H1 (cell line): Measurements from ENCODE around the gene SUCLG2. TPM values are rescaled to one million over a fixed set of nuclear protein-coding genes. Genes with fewer than 3 reads are reported as not detected.

Source experiments
- BRCA1 ChIP-seq: IDR thresholded peaks from 2 replicates; pipeline ENCODE4 v1.6.1; 2012; ENCODE audit warnings: low read depth, low read length, improper control_type of control experiment
- CREB1 ChIP-seq: IDR thresholded peaks from 2 replicates; pipeline ENCODE4 v1.6.1; 2012; ENCODE audit warnings: inconsistent platforms
- EZH2 ChIP-seq: fragments of 200-600 bp; sonication (generic); IDR thresholded peaks from 2 replicates; pipeline ENCODE4 v1.7.1; 2012; ENCODE audit warnings: low read depth, mild to moderate bottlenecking, moderate library complexity, low read length, inconsistent platforms; ENCODE audit not compliant: severe bottlenecking
- GABPA ChIP-seq: IDR thresholded peaks from 2 replicates; pipeline ENCODE4 v1.6.1; 2011; ENCODE audit warnings: mild to moderate bottlenecking, low read length, moderate library complexity, borderline replicate concordance; ENCODE audit not compliant: insufficient read depth
- JUND ChIP-seq: IDR thresholded peaks from 2 replicates; pipeline ENCODE4 v1.6.1; 2011; ENCODE audit warnings: mild to moderate bottlenecking, improper control_type of control experiment, low read length
- KDM5A ChIP-seq: fragments of 200-600 bp; IDR thresholded peaks from 2 replicates; pipeline ENCODE4 v1.7.1; 2012; ENCODE audit warnings: mild to moderate bottlenecking, low read length, inconsistent platforms, mixed read lengths
- NANOG ChIP-seq: IDR thresholded peaks from 2 replicates; pipeline ENCODE4 v1.6.1; 2011; ENCODE audit warnings: low read length, low read depth, mild to moderate bottlenecking, inconsistent platforms; ENCODE audit not compliant: insufficient read depth, poor library complexity, severe bottlenecking
- SP2 ChIP-seq: IDR thresholded peaks from 2 replicates; pipeline ENCODE4 v1.6.1; 2012; ENCODE audit warnings: mild to moderate bottlenecking, low read length, inconsistent platforms
- SP4 ChIP-seq: IDR thresholded peaks from 2 replicates; pipeline ENCODE4 v1.6.1; 2012; ENCODE audit warnings: low read length, inconsistent platforms
- YY1 ChIP-seq: IDR thresholded peaks from 2 replicates; pipeline ENCODE4 v1.6.1; 2011; ENCODE audit warnings: low read depth, mild to moderate bottlenecking, low read length
- polyA plus RNA-seq, 7 experiments: library from polyadenylated mRNA; depleted of rRNA in 3 of 7; stranded (reverse) in 5 of 7; unstranded in 2 of 7; fragments of >200 nt in 5 of 7; fragments of 200-250 nt in 2 of 7; gene quantifications; 1 replicate in 5 of 7; 2 replicates in 1 of 7; 4 replicates in 1 of 7; pipeline versions ENCODE4 v1.2.1 to v1.2.3, GENCODE V29; 2011 to 2013; ENCODE audit warnings: missing spikeins in 2 of 7, mixed read lengths in 2 of 7
- total RNA-seq: library from RNA; stranded (reverse); fragmentation: NEBNext Ultra II Directional; extraction: Animal tissue kit (Norgen Biotek cat#: 25700); gene quantifications from 2 replicates; pipeline ENCODE4 v1.2.1, GENCODE V29; 2021
- TF ChIP-seq, protein P1 (sequence below): fragments of 300-600 bp; sonication (generic); IDR thresholded peaks from 2 replicates; pipeline ENCODE4 v1.7.1; 2012; ENCODE audit warnings: low read length, moderate library complexity, mild to moderate bottlenecking, inconsistent platforms; ENCODE audit not compliant: insufficient replicate concordance
- TF ChIP-seq, protein P2 (sequence below): IDR thresholded peaks from 2 replicates; pipeline ENCODE4 v1.6.1; 2011; ENCODE audit warnings: low read length, improper control_type of control experiment

Gene SUCLG2
- total and polyA plus RNA-seq, 2 of the 8 experiments (the other 6 are each of a cell fraction or from before 2014, with no cell fraction given), result 12.9 to 46.2 TPM

- TF ChIP-seq, protein P1, sequence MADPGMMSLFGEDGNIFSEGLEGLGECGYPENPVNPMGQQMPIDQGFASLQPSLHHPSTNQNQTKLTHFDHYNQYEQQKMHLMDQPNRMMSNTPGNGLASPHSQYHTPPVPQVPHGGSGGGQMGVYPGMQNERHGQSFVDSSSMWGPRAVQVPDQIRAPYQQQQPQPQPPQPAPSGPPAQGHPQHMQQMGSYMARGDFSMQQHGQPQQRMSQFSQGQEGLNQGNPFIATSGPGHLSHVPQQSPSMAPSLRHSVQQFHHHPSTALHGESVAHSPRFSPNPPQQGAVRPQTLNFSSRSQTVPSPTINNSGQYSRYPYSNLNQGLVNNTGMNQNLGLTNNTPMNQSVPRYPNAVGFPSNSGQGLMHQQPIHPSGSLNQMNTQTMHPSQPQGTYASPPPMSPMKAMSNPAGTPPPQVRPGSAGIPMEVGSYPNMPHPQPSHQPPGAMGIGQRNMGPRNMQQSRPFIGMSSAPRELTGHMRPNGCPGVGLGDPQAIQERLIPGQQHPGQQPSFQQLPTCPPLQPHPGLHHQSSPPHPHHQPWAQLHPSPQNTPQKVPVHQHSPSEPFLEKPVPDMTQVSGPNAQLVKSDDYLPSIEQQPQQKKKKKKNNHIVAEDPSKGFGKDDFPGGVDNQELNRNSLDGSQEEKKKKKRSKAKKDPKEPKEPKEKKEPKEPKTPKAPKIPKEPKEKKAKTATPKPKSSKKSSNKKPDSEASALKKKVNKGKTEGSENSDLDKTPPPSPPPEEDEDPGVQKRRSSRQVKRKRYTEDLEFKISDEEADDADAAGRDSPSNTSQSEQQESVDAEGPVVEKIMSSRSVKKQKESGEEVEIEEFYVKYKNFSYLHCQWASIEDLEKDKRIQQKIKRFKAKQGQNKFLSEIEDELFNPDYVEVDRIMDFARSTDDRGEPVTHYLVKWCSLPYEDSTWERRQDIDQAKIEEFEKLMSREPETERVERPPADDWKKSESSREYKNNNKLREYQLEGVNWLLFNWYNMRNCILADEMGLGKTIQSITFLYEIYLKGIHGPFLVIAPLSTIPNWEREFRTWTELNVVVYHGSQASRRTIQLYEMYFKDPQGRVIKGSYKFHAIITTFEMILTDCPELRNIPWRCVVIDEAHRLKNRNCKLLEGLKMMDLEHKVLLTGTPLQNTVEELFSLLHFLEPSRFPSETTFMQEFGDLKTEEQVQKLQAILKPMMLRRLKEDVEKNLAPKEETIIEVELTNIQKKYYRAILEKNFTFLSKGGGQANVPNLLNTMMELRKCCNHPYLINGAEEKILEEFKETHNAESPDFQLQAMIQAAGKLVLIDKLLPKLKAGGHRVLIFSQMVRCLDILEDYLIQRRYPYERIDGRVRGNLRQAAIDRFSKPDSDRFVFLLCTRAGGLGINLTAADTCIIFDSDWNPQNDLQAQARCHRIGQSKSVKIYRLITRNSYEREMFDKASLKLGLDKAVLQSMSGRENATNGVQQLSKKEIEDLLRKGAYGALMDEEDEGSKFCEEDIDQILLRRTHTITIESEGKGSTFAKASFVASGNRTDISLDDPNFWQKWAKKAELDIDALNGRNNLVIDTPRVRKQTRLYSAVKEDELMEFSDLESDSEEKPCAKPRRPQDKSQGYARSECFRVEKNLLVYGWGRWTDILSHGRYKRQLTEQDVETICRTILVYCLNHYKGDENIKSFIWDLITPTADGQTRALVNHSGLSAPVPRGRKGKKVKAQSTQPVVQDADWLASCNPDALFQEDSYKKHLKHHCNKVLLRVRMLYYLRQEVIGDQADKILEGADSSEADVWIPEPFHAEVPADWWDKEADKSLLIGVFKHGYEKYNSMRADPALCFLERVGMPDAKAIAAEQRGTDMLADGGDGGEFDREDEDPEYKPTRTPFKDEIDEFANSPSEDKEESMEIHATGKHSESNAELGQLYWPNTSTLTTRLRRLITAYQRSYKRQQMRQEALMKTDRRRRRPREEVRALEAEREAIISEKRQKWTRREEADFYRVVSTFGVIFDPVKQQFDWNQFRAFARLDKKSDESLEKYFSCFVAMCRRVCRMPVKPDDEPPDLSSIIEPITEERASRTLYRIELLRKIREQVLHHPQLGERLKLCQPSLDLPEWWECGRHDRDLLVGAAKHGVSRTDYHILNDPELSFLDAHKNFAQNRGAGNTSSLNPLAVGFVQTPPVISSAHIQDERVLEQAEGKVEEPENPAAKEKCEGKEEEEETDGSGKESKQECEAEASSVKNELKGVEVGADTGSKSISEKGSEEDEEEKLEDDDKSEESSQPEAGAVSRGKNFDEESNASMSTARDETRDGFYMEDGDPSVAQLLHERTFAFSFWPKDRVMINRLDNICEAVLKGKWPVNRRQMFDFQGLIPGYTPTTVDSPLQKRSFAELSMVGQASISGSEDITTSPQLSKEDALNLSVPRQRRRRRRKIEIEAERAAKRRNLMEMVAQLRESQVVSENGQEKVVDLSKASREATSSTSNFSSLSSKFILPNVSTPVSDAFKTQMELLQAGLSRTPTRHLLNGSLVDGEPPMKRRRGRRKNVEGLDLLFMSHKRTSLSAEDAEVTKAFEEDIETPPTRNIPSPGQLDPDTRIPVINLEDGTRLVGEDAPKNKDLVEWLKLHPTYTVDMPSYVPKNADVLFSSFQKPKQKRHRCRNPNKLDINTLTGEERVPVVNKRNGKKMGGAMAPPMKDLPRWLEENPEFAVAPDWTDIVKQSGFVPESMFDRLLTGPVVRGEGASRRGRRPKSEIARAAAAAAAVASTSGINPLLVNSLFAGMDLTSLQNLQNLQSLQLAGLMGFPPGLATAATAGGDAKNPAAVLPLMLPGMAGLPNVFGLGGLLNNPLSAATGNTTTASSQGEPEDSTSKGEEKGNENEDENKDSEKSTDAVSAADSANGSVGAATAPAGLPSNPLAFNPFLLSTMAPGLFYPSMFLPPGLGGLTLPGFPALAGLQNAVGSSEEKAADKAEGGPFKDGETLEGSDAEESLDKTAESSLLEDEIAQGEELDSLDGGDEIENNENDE, result no peak
- TF ChIP-seq GABPA (no peak), SP2 (no peak), YY1 (no peak), KDM5A (no peak), EZH2 (no peak), BRCA1 (no peak), SP4 (no peak), JUND (no peak), CREB1 (no peak), NANOG (no peak)
- TF ChIP-seq, protein P2, sequence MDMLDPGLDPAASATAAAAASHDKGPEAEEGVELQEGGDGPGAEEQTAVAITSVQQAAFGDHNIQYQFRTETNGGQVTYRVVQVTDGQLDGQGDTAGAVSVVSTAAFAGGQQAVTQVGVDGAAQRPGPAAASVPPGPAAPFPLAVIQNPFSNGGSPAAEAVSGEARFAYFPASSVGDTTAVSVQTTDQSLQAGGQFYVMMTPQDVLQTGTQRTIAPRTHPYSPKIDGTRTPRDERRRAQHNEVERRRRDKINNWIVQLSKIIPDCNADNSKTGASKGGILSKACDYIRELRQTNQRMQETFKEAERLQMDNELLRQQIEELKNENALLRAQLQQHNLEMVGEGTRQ, result no peak
Measured at GRCh38 chr3:67405193-67405592, 249.2 kb downstream of the SUCLG2 start (continued).
